Activated T-cell treated with anti-CD3 and anti-CD28 coated beads, Interleukin-2, amount 50 U/mL, for 72 hours (primary cell): Measurements from ENCODE around the gene GLYATL1B. TPM values are rescaled to one million over a fixed set of nuclear protein-coding genes. Genes with fewer than 3 reads are reported as not detected.

ENCODE experiments used
- ATAC-seq, 2 donors: fragments of 150-1000 bp; cut with Tn5 transposase; replicated peaks in 1 of 2; 2 replicates each; pipeline ENCODE4 v1.10.0; 2021; ENCODE audit warnings: moderate library complexity in 2 of 2, mild to moderate bottlenecking in 1 of 2
- DNase-seq, 2 donors: peaks; one replicate each; pipeline ENCODE4 v3.0.0; 2021 to 2022; ENCODE audit warnings: mixed read lengths in 1 of 2
- H3K27ac Mint-ChIP-seq: one replicate; pipeline ENCODE4 v1.8.0; 2022; ENCODE audit warnings: mild to moderate bottlenecking, moderate library complexity, mixed read lengths
- H3K27me3 Mint-ChIP-seq: one replicate; pipeline ENCODE4 v1.8.0; 2022; ENCODE audit warnings: low read depth, mixed read lengths
- H3K36me3 Mint-ChIP-seq, 2 donors: one replicate each; pipeline ENCODE4 v1.8.0; 2022; ENCODE audit warnings: mixed read lengths in 2 of 2, mild to moderate bottlenecking in 1 of 2; ENCODE audit not compliant: insufficient read depth in 2 of 2
- H3K4me1 Mint-ChIP-seq: one replicate; pipeline ENCODE4 v1.8.0; 2022; ENCODE audit warnings: low read depth, mixed read lengths
- H3K4me3 Mint-ChIP-seq, 2 donors: one replicate each; pipeline ENCODE4 v1.8.0; 2022; ENCODE audit warnings: mild to moderate bottlenecking in 2 of 2, mixed read lengths in 2 of 2, moderate library complexity in 2 of 2
- H3K9me3 Mint-ChIP-seq, 2 donors: one replicate each; pipeline ENCODE4 v1.8.0; 2022; ENCODE audit warnings: mixed read lengths in 2 of 2
- total RNA-seq, 2 donors: library from RNA; stranded (reverse); gene quantifications; one replicate each; pipeline ENCODE4 v1.2.3, GENCODE V29; 2022

The GLYATL1B gene
- total RNA-seq, 2 donors from 2014 or later, result not detected

DNA sequence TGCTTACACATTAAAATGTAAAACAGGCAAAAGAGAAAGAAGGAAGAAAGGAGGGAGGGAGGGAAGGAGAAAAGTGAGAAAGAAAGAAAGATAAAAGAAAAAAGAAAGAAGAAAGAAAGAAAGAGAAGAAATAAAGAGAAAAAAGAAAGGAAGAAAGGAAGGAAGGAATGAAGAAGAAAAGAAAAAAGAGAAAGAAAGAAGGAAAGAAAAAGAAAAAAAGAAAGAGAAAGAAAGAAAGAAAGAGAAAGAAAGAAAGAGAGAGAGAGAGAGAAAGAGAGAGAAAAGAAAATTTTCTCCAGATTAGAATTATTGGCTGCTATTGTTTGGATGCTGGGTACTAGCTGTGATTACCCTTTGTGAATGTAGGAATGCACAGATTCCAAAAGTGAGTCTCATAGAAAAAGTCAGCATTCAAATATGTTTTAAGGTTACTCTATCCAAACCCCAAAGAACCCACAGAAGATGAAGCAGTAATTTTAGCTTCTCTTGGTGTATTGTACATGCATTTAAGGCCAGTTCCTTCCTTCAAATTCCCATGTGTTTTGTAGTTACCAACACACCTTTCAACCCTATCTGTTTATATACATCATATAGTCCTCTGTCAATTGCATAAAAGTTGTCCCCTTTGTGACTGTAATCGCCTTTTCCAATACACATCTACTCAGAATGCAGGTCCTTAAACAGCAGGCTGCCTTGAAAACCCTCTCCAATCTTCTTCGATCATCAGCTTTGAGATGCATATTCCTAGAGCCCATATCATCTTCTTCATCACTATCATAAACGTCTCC is 55.8 kb downstream of the GLYATL1B start:
- Mint-ChIP-seq H3K4me1 (peaks cover 52% of the 10 kb centered on the region), H3K27ac (peak overlapping the region; percentile 80), H3K4me3 (peak overlapping the region; percentile 88 to 95), H3K9me3 (no peaks in the 10 kb centered on the region), H3K27me3 (no peaks in the 10 kb centered on the region), H3K36me3 (peaks cover 0 to 18% of the 10 kb centered on the region in 2 donors)
- ATAC-seq (no peak), DNase-seq (no peak)

DNA sequence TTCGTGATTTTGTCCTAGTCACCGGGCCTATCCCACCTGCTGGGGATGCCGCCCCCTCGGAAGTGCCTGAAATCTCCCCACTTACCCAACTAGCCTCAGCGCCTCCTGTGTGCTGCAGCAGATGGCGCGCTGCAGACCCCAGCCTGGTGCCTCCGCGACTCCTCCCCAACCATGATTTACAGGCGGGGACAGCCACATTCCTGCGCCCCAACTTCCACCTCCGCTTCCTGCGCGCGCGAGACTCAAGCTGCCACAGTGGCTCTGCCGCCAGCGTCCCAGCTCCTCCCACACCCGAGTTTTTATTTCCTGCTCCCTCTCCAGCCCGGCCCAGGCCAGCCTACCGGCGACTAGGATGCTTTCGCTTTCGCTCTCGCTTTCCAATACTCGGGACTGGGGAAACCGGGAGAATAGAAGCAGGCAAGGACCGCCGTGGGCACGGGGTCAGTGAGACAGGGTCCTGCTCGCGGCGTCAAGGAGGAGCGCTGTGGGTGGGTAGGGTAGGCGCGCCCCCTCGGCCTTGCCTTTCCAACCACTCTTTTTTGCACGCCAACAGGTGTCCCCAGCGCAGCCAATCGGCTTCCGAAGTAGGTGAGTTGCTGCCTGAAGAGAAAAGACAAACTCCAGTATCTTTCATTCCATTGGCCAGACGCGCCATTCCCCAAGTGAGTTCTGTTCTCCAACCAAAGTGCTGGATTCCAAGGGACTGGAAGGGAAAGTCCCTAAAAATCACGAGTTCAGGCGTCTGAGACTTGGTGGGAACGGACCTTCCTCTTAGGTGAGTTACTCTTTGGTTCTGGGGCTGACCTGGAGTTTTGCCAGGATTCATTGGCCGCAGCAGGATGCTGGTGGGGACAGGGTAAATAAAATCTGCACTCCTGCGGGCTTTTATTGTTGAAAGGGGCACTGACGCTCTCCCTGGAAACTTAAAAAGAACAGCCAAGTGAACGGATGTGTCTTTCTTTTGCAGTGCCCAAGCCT is 56.7 kb downstream of the GLYATL1B start, which contains the start of gene FAM111A:
FAM111A (plus strand) TSS at position 327 of the 978 bp plus-strand sequence. CDS start 6,017 bp downstream, outside the sequence.
- no peaks in the 10 kb centered on the region for H3K27me3 Mint-ChIP-seq
- peaks cover 62% of the 10 kb centered on the region for H3K4me1 Mint-ChIP-seq
- peak within 1 kb of the TSS; percentile 88 to 95 for H3K4me3 Mint-ChIP-seq
- peak within 1 kb of the TSS; percentile 80 for H3K27ac Mint-ChIP-seq
- peak; percentile 83 to 85 for ATAC-seq
- peak; percentile 82 to 88 for DNase-seq
- H3K36me3 Mint-ChIP-seq, result peaks cover 0 to 24% of the 10 kb centered on the region in 2 donors
- H3K9me3 Mint-ChIP-seq, result no peaks in the 10 kb centered on the region

DNA sequence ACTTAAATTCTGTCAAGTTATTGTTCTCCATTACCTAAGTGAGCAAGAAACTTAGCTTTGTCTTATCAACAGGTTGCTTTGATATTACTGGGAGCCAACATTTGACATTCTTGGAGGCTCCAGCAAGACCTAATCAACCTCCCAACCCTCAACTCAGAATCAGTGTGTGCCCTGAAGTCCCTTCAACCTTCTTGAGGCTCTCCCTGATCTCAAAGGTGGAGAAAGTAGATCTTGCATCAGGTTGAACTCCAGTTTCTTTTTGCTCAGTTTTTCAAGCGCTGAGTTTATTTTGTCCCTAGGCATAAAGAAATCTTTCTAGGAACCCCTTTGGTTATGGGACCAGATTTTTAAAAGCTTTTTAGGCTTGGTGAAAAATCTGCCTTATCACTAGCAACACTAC is 58.0 kb downstream of the GLYATL1B start:
- no peaks in the 10 kb centered on the region for H3K9me3 Mint-ChIP-seq
- ATAC-seq, result no peak
- H3K4me3 Mint-ChIP-seq, result peak overlapping the region; percentile 88 to 95
- no peak for DNase-seq
- peaks cover 0 to 30% of the 10 kb centered on the region in 2 donors for H3K36me3 Mint-ChIP-seq
- no peaks in the 10 kb centered on the region for H3K27me3 Mint-ChIP-seq
- H3K27ac Mint-ChIP-seq, result peak overlapping the region; percentile 80
- peaks cover 75% of the 10 kb centered on the region for H3K4me1 Mint-ChIP-seq

Other genes with a start within 250 kb of the GLYATL1B start
- not detected for gene GLYATL2, start 241.6 kb upstream of the GLYATL1B start, total RNA-seq
- gene GLYATL1, start 146.8 kb upstream of the GLYATL1B start, total RNA-seq, result under 1 TPM in 1 of 2 donors, not detected in 1; 0.24 TPM
- gene FAM111B, start 20.9 kb downstream of the GLYATL1B start, total RNA-seq, result 1 to 10 TPM; 7.4 to 9.1 TPM
- 100 to 1,000 TPM; 117 to 140 TPM for gene FAM111A, start 56.5 kb downstream of the GLYATL1B start, total RNA-seq
- under 1 TPM in 1 of 2 donors, not detected in 1; 0.70 TPM for gene DTX4, start 85.8 kb downstream of the GLYATL1B start, total RNA-seq
- gene MPEG1, start 126.6 kb downstream of the GLYATL1B start, total RNA-seq, result under 1 TPM in 1 of 2 donors, not detected in 1; 0.05 TPM